Right ventricle myocardium superior (tissue), 1 donor: ENCODE measurements around the gene EPSTI1. TPM values are rescaled to one million over a fixed set of nuclear protein-coding genes. Genes with fewer than 3 reads are reported as not detected.
"Not testable (repeated sequence)": the region's sequence is repeated elsewhere in the genome, so short reads cannot be mapped to it uniquely, and the experiment has no call there.

Experiments used
- ATAC-seq: fragments of 200-7000 bp; cut with Tn5 transposase; one replicate; pipeline ENCODE4 v1.9.1; 2020; ENCODE audit warnings: mild to moderate bottlenecking; ENCODE audit not compliant: poor library complexity
- DNase-seq: peaks from one replicate; pipeline ENCODE4 v3.0.0-alpha.2; 2020
- intact Hi-C: fragments of 100-400 bp; cut with DNase I; formaldehyde crosslinking; loops from one replicate; pipeline ENCODE4 v1.11.2; 2022
- total RNA-seq: library from RNA; stranded (reverse); fragmentation: NEBNext Ultra II Directional; extraction: Animal tissue kit (Norgen Biotek cat#: 25700); gene quantifications from one replicate; pipeline ENCODE4 v1.2.1, GENCODE V29; 2021
- donor health status: DM: no; HTN: yes; CAD: no; lungs with severe emphysema.

EPSTI1 gene
- total RNA-seq, 1 donor from 2014 or later = 2.3 TPM

- intact Hi-C loops = no loop called here
- ATAC-seq (no peak), DNase-seq (no peak)
Measured at GRCh38 chr13:43008596-43008995, 16.6 kb upstream of the EPSTI1 start.

GRCh38 chr13:43006893-43007631 is 15.0 kb upstream of the EPSTI1 start:
- ATAC-seq (no peak), DNase-seq (no peak)
- intact Hi-C loops = no loop called here

GRCh38 chr13:43005460-43006236 is 13.6 kb upstream of the EPSTI1 start:
- intact Hi-C loops = no loop called here
- DNase-seq = no peak
- ATAC-seq = no peak

GRCh38 chr13:43003729-43004128 is 11.7 kb upstream of the EPSTI1 start:
- DNase-seq = no peak
- no peak for ATAC-seq
- intact Hi-C loops = no loop called here

GRCh38 chr13:43003010-43003409 is 11.0 kb upstream of the EPSTI1 start:
- DNase-seq (no peak), ATAC-seq (no peak)
- intact Hi-C loops = no loop called here

GRCh38 chr13:43002021-43002420 is 10.0 kb upstream of the EPSTI1 start:
- no peak for ATAC-seq
- no peak for DNase-seq
- intact Hi-C loops = no loop called here

- intact Hi-C loops = no loop called here
- no peak for DNase-seq
- no peak for ATAC-seq
Measured at GRCh38 chr13:43000676-43001075, 8.6 kb upstream of the EPSTI1 start.

- no peak for DNase-seq
- no peak for ATAC-seq
Measured at GRCh38 chr13:42999491-42999890, 7.5 kb upstream of the EPSTI1 start.

GRCh38 chr13:42997381-42997780 is 5.3 kb upstream of the EPSTI1 start:
- ATAC-seq (no peak), DNase-seq (no peak)
- intact Hi-C loops = no loop called here

More at GRCh38 chr13:42999491-42999890, 7.5 kb upstream of the EPSTI1 start:
- intact Hi-C loops = no loop called here

- intact Hi-C loops = no loop called here
- no peak for DNase-seq
- ATAC-seq = no peak
Measured at GRCh38 chr13:42996584-42996983, 4.5 kb upstream of the EPSTI1 start.

GRCh38 chr13:42994878-42995277 is 2.8 kb upstream of the EPSTI1 start:
- no peak for ATAC-seq
- DNase-seq = no peak
- intact Hi-C loops = no loop called here

GRCh38 chr13:42992764-42993122 is 702 bp upstream of the EPSTI1 start:
- ATAC-seq (no peak), DNase-seq (no peak)
- intact Hi-C loops = no loop called here

- ATAC-seq, DNase-seq, intact Hi-C loops: not testable (repeated sequence)
Measured at GRCh38 chr13:42991233-42991897, 676 bp downstream of the EPSTI1 start.

- DNase-seq (no peak), ATAC-seq (peak; percentile 50)
- intact Hi-C loops = no loop called here
Measured at GRCh38 chr13:42990291-42991232, 1.5 kb downstream of the EPSTI1 start.

GRCh38 chr13:42986176-42986574 is 5.9 kb downstream of the EPSTI1 start:
- DNase-seq (no peak), ATAC-seq (no peak)
- intact Hi-C loops = no loop called here

- intact Hi-C loops = no loop called here
- ATAC-seq (peak; percentile 79), DNase-seq (peak; percentile 50)
Measured at GRCh38 chr13:42985312-42986175, 6.5 kb downstream of the EPSTI1 start.

- ATAC-seq = no peak
- no peak for DNase-seq
- intact Hi-C loops = no loop called here
Measured at GRCh38 chr13:42984691-42985090, 7.3 kb downstream of the EPSTI1 start.

- DNase-seq (no peak), ATAC-seq (no peak)
- intact Hi-C loops = no loop called here
Measured at GRCh38 chr13:42984026-42984425, 8.0 kb downstream of the EPSTI1 start.
